CD4-positive, CD25-positive, alpha-beta regulatory T cell (primary cell): Measurements from ENCODE around the gene OPALIN. TPM values are rescaled to one million over a fixed set of nuclear protein-coding genes. Genes with fewer than 3 reads are reported as not detected.
A peak's percentile ranks its signal among the peaks of the same experiment; 100 is the strongest.

Experiments
- ATAC-seq, 2 donors: fragments of 150-1000 bp; cut with Tn5 transposase; one replicate each; pipeline ENCODE4 v1.10.0; 2021; ENCODE audit warnings: low read depth in 2 of 2, moderate number of reproducible peaks in 2 of 2, moderate library complexity in 1 of 2
- DNase-seq, 3 donors: peaks; one replicate each; pipeline versions ENCODE4 v3.0.0 to v3.0.0-alpha.2; 2012 to 2022; ENCODE audit warnings: mixed read lengths in 1 of 3
- H3K27ac ChIP-seq: one replicate; pipeline ENCODE4 v1.7.0; 2013; ENCODE audit warnings: mild to moderate bottlenecking, low read length; ENCODE audit not compliant: insufficient read depth, poor library complexity, severe bottlenecking
- H3K27me3 ChIP-seq: one replicate; pipeline ENCODE4 v1.7.0; 2013; ENCODE audit warnings: low read length; ENCODE audit not compliant: control insufficient read depth, insufficient read depth
- H3K36me3 ChIP-seq: one replicate; pipeline ENCODE4 v1.7.0; 2013; ENCODE audit warnings: mild to moderate bottlenecking, low read length, moderate library complexity; ENCODE audit not compliant: control insufficient read depth, insufficient read depth
- H3K4me1 ChIP-seq: 2 replicates; pipeline ENCODE4 v1.7.0; 2013; ENCODE audit warnings: mild to moderate bottlenecking, low read length; ENCODE audit not compliant: insufficient read depth, control insufficient read depth, poor library complexity, severe bottlenecking
- H3K4me3 ChIP-seq: one replicate; pipeline ENCODE4 v1.7.0; 2013; ENCODE audit warnings: low read depth, mild to moderate bottlenecking, low read length, moderate library complexity
- H3K9me3 ChIP-seq, 2 experiments: 1 replicate in 1 of 2; 2 replicates in 1 of 2; pipeline ENCODE4 v1.7.0; 2013; ENCODE audit warnings: low read length in 2 of 2, mild to moderate bottlenecking in 1 of 2, moderate library complexity in 1 of 2; ENCODE audit not compliant: control insufficient read depth in 2 of 2
- H3K27ac Mint-ChIP-seq, 3 donors: one replicate each; pipeline ENCODE4 v1.8.0; 2020 to 2022; ENCODE audit warnings: mild to moderate bottlenecking in 3 of 3, mixed read lengths in 3 of 3, moderate library complexity in 2 of 3
- H3K27me3 Mint-ChIP-seq: one replicate; pipeline ENCODE4 v1.8.0; 2022; ENCODE audit warnings: mild to moderate bottlenecking, mixed read lengths
- H3K36me3 Mint-ChIP-seq: one replicate; pipeline ENCODE4 v1.8.0; 2020; ENCODE audit warnings: mixed read lengths
- H3K4me1 Mint-ChIP-seq, 4 donors: one replicate each; pipeline ENCODE4 v1.8.0; 2020 to 2022; ENCODE audit warnings: mixed read lengths in 4 of 4, mild to moderate bottlenecking in 1 of 4
- H3K4me3 Mint-ChIP-seq, 4 donors: one replicate each; pipeline ENCODE4 v1.8.0; 2020 to 2022; ENCODE audit warnings: mild to moderate bottlenecking in 4 of 4, mixed read lengths in 4 of 4, moderate library complexity in 3 of 4
- H3K9me3 Mint-ChIP-seq, 7 donors: one replicate each; pipeline ENCODE4 v1.8.0; 2020 to 2022; ENCODE audit warnings: mixed read lengths in 7 of 7, mild to moderate bottlenecking in 3 of 7, moderate library complexity in 2 of 7
- polyA plus RNA-seq, 4 donors: library from polyadenylated mRNA; unstranded; fragments of 300-500 nt; fragmentation: Illumina TruSeq; gene quantifications; one replicate each; pipeline ENCODE4 v1.2.3, GENCODE V29; 2021
- total RNA-seq: library from RNA; stranded (reverse); gene quantifications from one replicate; pipeline ENCODE4 v1.2.3, GENCODE V29; 2022

The OPALIN gene, protein sequence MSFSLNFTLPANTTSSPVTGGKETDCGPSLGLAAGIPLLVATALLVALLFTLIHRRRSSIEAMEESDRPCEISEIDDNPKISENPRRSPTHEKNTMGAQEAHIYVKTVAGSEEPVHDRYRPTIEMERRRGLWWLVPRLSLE
- total RNA-seq (not detected), polyA plus RNA-seq (not detected)

DNA sequence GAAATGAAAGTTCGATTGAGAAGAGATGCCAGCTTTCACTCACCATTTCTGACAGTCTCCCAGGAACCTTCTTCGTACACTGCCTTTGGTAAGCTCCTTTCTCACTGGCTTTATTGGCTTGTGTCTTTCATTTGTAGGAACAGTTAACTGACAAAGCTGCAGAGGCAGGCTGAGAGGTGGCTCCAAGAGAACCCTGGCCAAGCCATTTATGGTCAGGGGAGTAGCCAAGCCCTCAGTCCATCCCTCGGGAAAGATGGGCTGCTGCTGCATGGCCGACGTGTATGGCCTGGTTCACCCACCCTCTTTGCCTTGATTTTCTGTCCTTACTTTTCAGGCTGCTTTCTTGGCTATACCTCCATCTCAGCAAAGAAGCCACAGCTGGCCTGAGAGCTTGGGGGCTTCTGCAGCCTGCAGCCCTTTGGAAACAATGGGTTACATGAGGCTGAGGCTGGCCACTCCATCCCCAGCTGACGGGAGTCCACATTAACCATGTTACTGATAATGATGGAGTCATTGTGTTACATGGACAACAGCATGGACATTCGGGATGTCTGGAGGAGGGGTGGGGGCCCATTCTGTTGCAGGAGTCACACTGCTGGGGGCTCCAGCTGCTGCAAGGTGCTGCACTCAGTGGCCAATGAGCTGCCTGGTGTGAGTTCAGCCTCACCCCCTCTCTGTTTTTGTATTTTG is at the start of gene OPALIN:
Gene OPALIN (minus strand): TSS at position 152 of the 690 bp plus-strand sequence. CDS start 106 bp downstream, at position 46.
- H3K4me1 ChIP-seq = no peaks in the 10 kb centered on the region
- H3K9me3 Mint-ChIP-seq = peaks cover 0 to 5% (median 0%) of the 10 kb centered on the region in 7 donors
- H3K27me3 Mint-ChIP-seq = peaks cover 22% of the 10 kb centered on the region
- no peak within 1 kb of the TSS for H3K27ac ChIP-seq
- ATAC-seq (no peak), DNase-seq (no peak)
- no peak within 1 kb of the TSS for H3K27ac Mint-ChIP-seq
- no peaks in the 10 kb centered on the region for H3K36me3 Mint-ChIP-seq
- no peak within 1 kb of the TSS for H3K4me3 ChIP-seq
- H3K36me3 ChIP-seq = no peaks in the 10 kb centered on the region
- H3K4me1 Mint-ChIP-seq = no peaks in the 10 kb centered on the region
- no peaks in the 10 kb centered on the region for H3K9me3 ChIP-seq
- no peak within 1 kb of the TSS for H3K4me3 Mint-ChIP-seq
- H3K27me3 ChIP-seq = peaks cover 7% of the 10 kb centered on the region

DNA sequence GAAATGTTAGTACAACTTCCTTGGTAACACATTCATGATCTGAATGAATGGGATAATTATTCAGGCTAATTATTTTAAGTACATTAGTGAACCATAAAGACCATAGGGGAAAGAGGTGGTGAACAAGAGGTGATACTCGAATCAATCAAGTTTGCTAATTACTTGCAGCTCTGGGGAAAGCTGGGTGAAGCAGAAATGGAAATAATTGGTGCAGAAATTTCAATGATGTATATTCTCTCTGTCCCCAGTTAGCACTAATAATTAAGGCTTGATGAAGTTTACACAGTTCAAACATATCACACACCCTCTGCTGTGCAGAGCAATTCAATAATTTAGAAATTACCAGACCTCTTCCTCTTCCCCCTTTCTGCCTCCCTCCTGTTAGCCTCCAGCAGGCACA is 49.4 kb upstream of the OPALIN start:
- no peak for ATAC-seq
- no peaks in the 10 kb centered on the region for H3K36me3 ChIP-seq
- peaks cover 5% of the 10 kb centered on the region for H3K27me3 ChIP-seq
- H3K9me3 ChIP-seq = no peaks in the 10 kb centered on the region
- no peak overlapping the region for H3K27ac Mint-ChIP-seq
- no peaks in the 10 kb centered on the region for H3K4me1 Mint-ChIP-seq
- no peak for DNase-seq
- H3K4me3 Mint-ChIP-seq = no peak overlapping the region
- H3K27me3 Mint-ChIP-seq = peaks cover 25% of the 10 kb centered on the region
- no peaks in the 10 kb centered on the region for H3K4me1 ChIP-seq
- no peaks in the 10 kb centered on the region for H3K36me3 Mint-ChIP-seq
- H3K4me3 ChIP-seq = no peak overlapping the region
- H3K9me3 Mint-ChIP-seq = peaks cover 0 to 1% (median 0%) of the 10 kb centered on the region in 7 donors
- H3K27ac ChIP-seq = no peak overlapping the region

DNA sequence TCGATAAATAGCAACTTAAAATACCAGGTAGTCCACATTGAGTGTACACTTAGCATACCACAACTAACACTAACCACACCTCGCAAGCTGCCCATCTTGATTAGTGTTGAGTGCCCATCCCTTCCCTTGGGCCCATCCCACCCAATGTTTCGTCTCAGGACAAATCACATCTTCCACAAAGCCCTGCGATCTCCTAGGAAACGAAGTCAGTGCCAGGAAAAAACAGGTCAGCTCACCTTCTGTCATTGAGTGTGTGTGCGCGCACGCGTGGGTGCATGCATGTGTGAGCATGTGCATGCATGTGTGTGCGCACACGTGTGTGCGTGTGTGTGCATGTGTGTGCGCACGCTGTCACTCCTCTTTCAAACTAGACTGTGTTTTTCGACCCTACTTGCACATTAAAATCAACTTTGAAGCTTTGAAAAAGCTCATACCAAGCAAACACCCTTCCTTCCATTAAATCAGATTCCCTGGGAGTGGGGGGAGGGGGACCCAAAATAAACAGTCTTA is 48.8 kb upstream of the OPALIN start:
- no peaks in the 10 kb centered on the region for H3K36me3 ChIP-seq
- no peak overlapping the region for H3K4me3 ChIP-seq
- no peak overlapping the region for H3K27ac ChIP-seq
- Mint-ChIP-seq H3K27ac (no peak overlapping the region), H3K4me3 (no peak overlapping the region), H3K27me3 (peaks cover 26% of the 10 kb centered on the region), H3K36me3 (no peaks in the 10 kb centered on the region), H3K4me1 (no peaks in the 10 kb centered on the region), H3K9me3 (peaks cover 0 to 1% (median 0%) of the 10 kb centered on the region in 7 donors)
- DNase-seq = no peak
- no peak for ATAC-seq
- no peaks in the 10 kb centered on the region for H3K4me1 ChIP-seq
- H3K27me3 ChIP-seq = peaks cover 5% of the 10 kb centered on the region
- no peaks in the 10 kb centered on the region for H3K9me3 ChIP-seq

DNA sequence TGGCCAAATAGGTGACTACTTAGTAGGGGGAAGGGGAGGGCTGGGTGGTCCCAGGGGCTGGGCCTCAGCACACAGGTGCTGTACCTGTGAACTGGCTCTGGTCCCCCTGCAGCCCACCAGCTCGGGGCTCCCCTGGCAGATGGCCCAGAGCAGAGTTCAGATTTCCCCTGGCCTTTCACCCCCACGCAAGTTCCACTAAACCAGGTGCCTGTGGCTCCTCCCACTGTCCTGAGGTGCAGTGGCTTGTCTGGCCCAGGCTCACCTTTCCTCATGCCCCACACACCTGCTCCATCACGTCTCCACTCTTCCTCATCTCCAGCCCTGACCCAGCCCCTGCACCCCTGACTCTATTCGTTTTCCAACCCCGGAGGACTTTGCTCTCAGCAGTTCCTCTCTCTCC is 47.3 kb upstream of the OPALIN start:
- peaks cover 31% of the 10 kb centered on the region for H3K27me3 Mint-ChIP-seq

DNA sequence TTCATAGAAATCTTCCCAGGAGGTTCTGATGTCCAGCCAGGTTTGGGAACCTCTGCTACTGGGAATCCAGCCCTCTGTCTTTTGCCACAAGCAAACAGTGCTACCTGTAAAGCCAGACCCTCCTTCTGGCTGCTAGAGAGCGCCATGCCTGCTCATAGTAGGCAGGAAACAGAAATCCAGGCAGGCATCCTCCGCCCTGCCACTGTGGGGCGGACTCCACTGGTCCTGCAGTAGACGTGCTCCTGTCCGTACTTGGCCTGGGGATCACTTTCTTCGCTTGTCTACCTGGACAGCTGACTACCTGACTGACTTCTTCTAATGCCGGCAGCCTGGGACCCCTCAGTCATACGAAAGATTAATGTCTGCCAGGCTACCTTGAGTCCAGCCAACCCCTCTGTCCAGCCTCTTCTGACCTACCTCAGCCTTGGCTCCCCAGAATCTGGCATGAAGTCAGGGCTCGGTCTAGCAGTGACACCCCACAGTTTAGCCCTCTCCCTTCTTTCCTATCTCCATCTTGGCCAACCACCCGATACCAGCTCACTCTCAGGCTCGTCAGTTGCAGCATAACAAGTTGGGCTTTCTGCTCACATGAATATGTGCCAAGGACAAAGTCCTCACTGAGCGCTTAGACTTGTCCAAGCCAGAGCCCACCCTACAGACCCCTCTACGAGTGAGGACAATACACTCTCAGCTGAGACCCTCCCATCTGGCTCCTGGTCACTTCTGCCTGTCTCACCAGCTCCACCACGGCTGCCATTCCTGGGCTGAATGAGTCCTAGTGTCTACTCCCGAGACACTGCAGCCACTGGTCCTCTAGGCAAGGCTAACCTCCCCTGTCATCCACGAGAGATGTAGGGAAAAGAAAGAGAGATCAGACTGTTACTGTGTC is 43.9 kb upstream of the OPALIN start:
- peaks cover 3% of the 10 kb centered on the region for H3K27me3 ChIP-seq
- Mint-ChIP-seq H3K27me3 (peaks cover 50% of the 10 kb centered on the region), H3K4me3 (no peak overlapping the region), H3K9me3 (peaks cover 0 to 1% (median 0%) of the 10 kb centered on the region in 7 donors), H3K36me3 (no peaks in the 10 kb centered on the region), H3K27ac (no peak overlapping the region), H3K4me1 (no peaks in the 10 kb centered on the region)
- H3K9me3 ChIP-seq = no peaks in the 10 kb centered on the region
- H3K27ac ChIP-seq = no peak overlapping the region
- no peaks in the 10 kb centered on the region for H3K36me3 ChIP-seq
- no peak overlapping the region for H3K4me3 ChIP-seq
- ATAC-seq (no peak), DNase-seq (no peak)
- H3K4me1 ChIP-seq = no peaks in the 10 kb centered on the region

More for the DNA sequence above, 47.3 kb upstream of the OPALIN start:
- Histone ChIP-seq H3K4me1 (no peaks in the 10 kb centered on the region), H3K9me3 (no peaks in the 10 kb centered on the region), H3K27ac (no peak overlapping the region), H3K36me3 (no peaks in the 10 kb centered on the region), H3K27me3 (peaks cover 5% of the 10 kb centered on the region), H3K4me3 (no peak overlapping the region)
- peaks cover 0 to 1% (median 0%) of the 10 kb centered on the region in 7 donors for H3K9me3 Mint-ChIP-seq
- DNase-seq (no peak), ATAC-seq (no peak)
- H3K27ac Mint-ChIP-seq = no peak overlapping the region
- H3K4me3 Mint-ChIP-seq = no peak overlapping the region
- no peaks in the 10 kb centered on the region for H3K4me1 Mint-ChIP-seq
- no peaks in the 10 kb centered on the region for H3K36me3 Mint-ChIP-seq

DNA sequence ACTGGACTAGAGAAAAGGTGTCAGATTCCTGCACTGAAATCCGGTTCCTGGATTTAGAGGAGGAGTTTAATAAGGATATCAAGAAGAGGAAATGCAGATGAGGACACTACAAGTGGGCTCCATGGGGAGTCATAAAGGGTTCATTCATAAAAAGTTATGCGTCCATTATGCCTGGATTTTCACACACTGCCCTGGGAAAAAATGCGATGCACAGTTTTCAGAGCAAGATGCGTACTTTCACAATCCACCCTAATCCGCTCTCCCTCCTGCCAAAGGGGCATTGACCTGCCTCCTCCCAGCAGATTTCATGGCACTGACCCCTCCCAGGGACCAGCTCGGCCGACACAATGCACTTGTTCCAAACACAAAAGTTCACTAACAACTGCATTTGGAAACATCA is 42.2 kb upstream of the OPALIN start:
- H3K27me3 ChIP-seq = peaks cover 3% of the 10 kb centered on the region
- no peaks in the 10 kb centered on the region for H3K36me3 Mint-ChIP-seq
- DNase-seq = no peak
- peaks cover 54% of the 10 kb centered on the region for H3K27me3 Mint-ChIP-seq
- H3K9me3 Mint-ChIP-seq = peaks cover 0 to 2% (median 0%) of the 10 kb centered on the region in 7 donors
- peak overlapping the region in 1 of 3 donors; percentile 38 for H3K27ac Mint-ChIP-seq
- H3K4me3 Mint-ChIP-seq = no peak overlapping the region
- no peaks in the 10 kb centered on the region for H3K36me3 ChIP-seq
- no peaks in the 10 kb centered on the region for H3K9me3 ChIP-seq
- ATAC-seq = no peak
- peaks cover 0 to 2% (median 0%) of the 10 kb centered on the region in 4 donors for H3K4me1 Mint-ChIP-seq
- no peak overlapping the region for H3K4me3 ChIP-seq
- no peak overlapping the region for H3K27ac ChIP-seq
- no peaks in the 10 kb centered on the region for H3K4me1 ChIP-seq

DNA sequence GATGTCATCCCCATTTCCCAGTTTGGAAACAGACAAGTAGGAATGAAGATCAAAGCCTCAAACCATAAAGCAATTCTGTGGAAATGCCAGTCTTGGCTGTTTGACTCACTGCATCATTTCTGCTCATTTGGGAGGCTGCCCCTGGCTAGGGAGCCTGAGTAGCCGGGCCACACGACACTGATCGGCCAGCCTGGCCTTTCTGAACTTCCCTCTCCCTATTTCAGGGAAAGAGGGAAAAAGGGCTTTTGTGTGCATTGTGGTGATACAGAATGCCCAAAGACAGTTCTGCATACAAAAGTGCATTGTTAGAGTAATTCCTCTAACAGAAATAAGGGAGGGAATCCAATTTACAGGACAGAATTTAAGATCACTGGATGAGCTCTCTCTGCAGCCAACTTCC is 41.7 kb upstream of the OPALIN start:
- Histone ChIP-seq H3K27ac (no peak overlapping the region), H3K27me3 (peaks cover 4% of the 10 kb centered on the region), H3K4me3 (no peak overlapping the region), H3K4me1 (no peaks in the 10 kb centered on the region), H3K9me3 (no peaks in the 10 kb centered on the region), H3K36me3 (no peaks in the 10 kb centered on the region)
- H3K27ac Mint-ChIP-seq = peak overlapping the region in 1 of 3 donors; percentile 38
- ATAC-seq (no peak), DNase-seq (no peak)
- peaks cover 0 to 2% (median 0%) of the 10 kb centered on the region in 7 donors for H3K9me3 Mint-ChIP-seq
- H3K36me3 Mint-ChIP-seq = no peaks in the 10 kb centered on the region
- H3K4me3 Mint-ChIP-seq = no peak overlapping the region
- H3K27me3 Mint-ChIP-seq = peaks cover 60% of the 10 kb centered on the region
- peaks cover 0 to 3% (median 0%) of the 10 kb centered on the region in 4 donors for H3K4me1 Mint-ChIP-seq
